CD4-positive, CD25-positive, alpha-beta regulatory T cell (primary cell): ENCODE measurements around the gene WDFY4. TPM values are rescaled to one million over a fixed set of nuclear protein-coding genes. Genes with fewer than 3 reads are reported as not detected.

Experiments
- ATAC-seq, 2 donors: fragments of 150-1000 bp; cut with Tn5 transposase; one replicate each; pipeline ENCODE4 v1.10.0; 2021; ENCODE audit warnings: low read depth in 2 of 2, moderate number of reproducible peaks in 2 of 2, moderate library complexity in 1 of 2
- DNase-seq, 3 donors: peaks; one replicate each; pipeline versions ENCODE4 v3.0.0 to v3.0.0-alpha.2; 2012 to 2022; ENCODE audit warnings: mixed read lengths in 1 of 3
- H3K27ac ChIP-seq: one replicate; pipeline ENCODE4 v1.7.0; 2013; ENCODE audit warnings: mild to moderate bottlenecking, low read length; ENCODE audit not compliant: insufficient read depth, poor library complexity, severe bottlenecking
- H3K27me3 ChIP-seq: one replicate; pipeline ENCODE4 v1.7.0; 2013; ENCODE audit warnings: low read length; ENCODE audit not compliant: control insufficient read depth, insufficient read depth
- H3K36me3 ChIP-seq: one replicate; pipeline ENCODE4 v1.7.0; 2013; ENCODE audit warnings: mild to moderate bottlenecking, low read length, moderate library complexity; ENCODE audit not compliant: control insufficient read depth, insufficient read depth
- H3K4me1 ChIP-seq: 2 replicates; pipeline ENCODE4 v1.7.0; 2013; ENCODE audit warnings: mild to moderate bottlenecking, low read length; ENCODE audit not compliant: insufficient read depth, control insufficient read depth, poor library complexity, severe bottlenecking
- H3K4me3 ChIP-seq: one replicate; pipeline ENCODE4 v1.7.0; 2013; ENCODE audit warnings: low read depth, mild to moderate bottlenecking, low read length, moderate library complexity
- H3K9me3 ChIP-seq, 2 experiments: 1 replicate in 1 of 2; 2 replicates in 1 of 2; pipeline ENCODE4 v1.7.0; 2013; ENCODE audit warnings: low read length in 2 of 2, mild to moderate bottlenecking in 1 of 2, moderate library complexity in 1 of 2; ENCODE audit not compliant: control insufficient read depth in 2 of 2
- H3K27ac Mint-ChIP-seq, 3 donors: one replicate each; pipeline ENCODE4 v1.8.0; 2020 to 2022; ENCODE audit warnings: mild to moderate bottlenecking in 3 of 3, mixed read lengths in 3 of 3, moderate library complexity in 2 of 3
- H3K27me3 Mint-ChIP-seq: one replicate; pipeline ENCODE4 v1.8.0; 2022; ENCODE audit warnings: mild to moderate bottlenecking, mixed read lengths
- H3K36me3 Mint-ChIP-seq: one replicate; pipeline ENCODE4 v1.8.0; 2020; ENCODE audit warnings: mixed read lengths
- H3K4me1 Mint-ChIP-seq, 4 donors: one replicate each; pipeline ENCODE4 v1.8.0; 2020 to 2022; ENCODE audit warnings: mixed read lengths in 4 of 4, mild to moderate bottlenecking in 1 of 4
- H3K4me3 Mint-ChIP-seq, 4 donors: one replicate each; pipeline ENCODE4 v1.8.0; 2020 to 2022; ENCODE audit warnings: mild to moderate bottlenecking in 4 of 4, mixed read lengths in 4 of 4, moderate library complexity in 3 of 4
- H3K9me3 Mint-ChIP-seq, 7 donors: one replicate each; pipeline ENCODE4 v1.8.0; 2020 to 2022; ENCODE audit warnings: mixed read lengths in 7 of 7, mild to moderate bottlenecking in 3 of 7, moderate library complexity in 2 of 7
- polyA plus RNA-seq, 4 donors: library from polyadenylated mRNA; unstranded; fragments of 300-500 nt; fragmentation: Illumina TruSeq; gene quantifications; one replicate each; pipeline ENCODE4 v1.2.3, GENCODE V29; 2021
- total RNA-seq: library from RNA; stranded (reverse); gene quantifications from one replicate; pipeline ENCODE4 v1.2.3, GENCODE V29; 2022

Gene WDFY4
- total and polyA plus RNA-seq, 5 donors from 2014 or later, result 0.15 to 0.57 (median 0.34) TPM

- DNase-seq (no peak), ATAC-seq (no peak)
- Mint-ChIP-seq H3K27ac (no peak overlapping the region), H3K9me3 (no peaks in the 10 kb centered on the region), H3K4me3 (no peak overlapping the region), H3K27me3 (no peaks in the 10 kb centered on the region), H3K4me1 (no peaks in the 10 kb centered on the region), H3K36me3 (no peaks in the 10 kb centered on the region)
- H3K27me3 ChIP-seq, result no peaks in the 10 kb centered on the region
- H3K9me3 ChIP-seq, result no peaks in the 10 kb centered on the region
- H3K27ac ChIP-seq, result no peak overlapping the region
- H3K4me3 ChIP-seq, result no peak overlapping the region
- H3K4me1 ChIP-seq, result no peaks in the 10 kb centered on the region
- no peaks in the 10 kb centered on the region for H3K36me3 ChIP-seq
Observed at GRCh38 chr10:48779546-48780152, 95.0 kb downstream of the WDFY4 start.

GRCh38 chr10:48780341-48780740 lies 95.7 kb downstream of the WDFY4 start:
- no peaks in the 10 kb centered on the region for H3K4me1 Mint-ChIP-seq
- Histone ChIP-seq H3K9me3 (no peaks in the 10 kb centered on the region), H3K27me3 (no peaks in the 10 kb centered on the region), H3K27ac (no peak overlapping the region), H3K36me3 (no peaks in the 10 kb centered on the region), H3K4me3 (no peak overlapping the region), H3K4me1 (no peaks in the 10 kb centered on the region)
- ATAC-seq (no peak), DNase-seq (no peak)
- H3K27ac Mint-ChIP-seq, result peak overlapping the region in 1 of 3 donors; percentile 56
- no peak overlapping the region for H3K4me3 Mint-ChIP-seq
- H3K36me3 Mint-ChIP-seq, result no peaks in the 10 kb centered on the region
- no peaks in the 10 kb centered on the region for H3K9me3 Mint-ChIP-seq
- no peaks in the 10 kb centered on the region for H3K27me3 Mint-ChIP-seq

GRCh38 chr10:48782386-48782785 lies 97.7 kb downstream of the WDFY4 start:
- Histone ChIP-seq H3K27ac (no peak overlapping the region), H3K27me3 (no peaks in the 10 kb centered on the region), H3K4me3 (no peak overlapping the region), H3K9me3 (no peaks in the 10 kb centered on the region), H3K4me1 (no peaks in the 10 kb centered on the region), H3K36me3 (no peaks in the 10 kb centered on the region)
- no peak for DNase-seq
- Mint-ChIP-seq H3K9me3 (peaks cover 0 to 2% (median 0%) of the 10 kb centered on the region in 7 donors), H3K27ac (no peak overlapping the region), H3K36me3 (no peaks in the 10 kb centered on the region), H3K27me3 (no peaks in the 10 kb centered on the region), H3K4me3 (no peak overlapping the region), H3K4me1 (no peaks in the 10 kb centered on the region)
- no peak for ATAC-seq

GRCh38 chr10:48784031-48784430 lies 99.4 kb downstream of the WDFY4 start:
- H3K9me3 Mint-ChIP-seq, result peaks cover 0 to 2% (median 0%) of the 10 kb centered on the region in 7 donors
- Histone ChIP-seq H3K4me3 (no peak overlapping the region), H3K27ac (no peak overlapping the region), H3K4me1 (no peaks in the 10 kb centered on the region), H3K27me3 (no peaks in the 10 kb centered on the region), H3K36me3 (no peaks in the 10 kb centered on the region), H3K9me3 (no peaks in the 10 kb centered on the region)
- DNase-seq (no peak), ATAC-seq (no peak)
- H3K4me3 Mint-ChIP-seq, result no peak overlapping the region
- H3K27me3 Mint-ChIP-seq, result no peaks in the 10 kb centered on the region
- H3K4me1 Mint-ChIP-seq, result no peaks in the 10 kb centered on the region
- no peaks in the 10 kb centered on the region for H3K36me3 Mint-ChIP-seq
- H3K27ac Mint-ChIP-seq, result no peak overlapping the region

GRCh38 chr10:48785796-48786195 lies 101.1 kb downstream of the WDFY4 start:
- no peaks in the 10 kb centered on the region for H3K27me3 ChIP-seq
- H3K27ac ChIP-seq, result no peak overlapping the region
- Mint-ChIP-seq H3K9me3 (peaks cover 0 to 2% (median 0%) of the 10 kb centered on the region in 7 donors), H3K27ac (no peak overlapping the region), H3K27me3 (no peaks in the 10 kb centered on the region), H3K4me3 (no peak overlapping the region), H3K36me3 (no peaks in the 10 kb centered on the region), H3K4me1 (no peaks in the 10 kb centered on the region)
- ATAC-seq (no peak), DNase-seq (no peak)
- H3K4me1 ChIP-seq, result no peaks in the 10 kb centered on the region
- H3K36me3 ChIP-seq, result no peaks in the 10 kb centered on the region
- no peaks in the 10 kb centered on the region for H3K9me3 ChIP-seq
- H3K4me3 ChIP-seq, result no peak overlapping the region

GRCh38 chr10:48786606-48787282 lies 102.1 kb downstream of the WDFY4 start:
- Histone ChIP-seq H3K27ac (no peak overlapping the region), H3K9me3 (no peaks in the 10 kb centered on the region), H3K4me1 (no peaks in the 10 kb centered on the region), H3K4me3 (no peak overlapping the region), H3K27me3 (no peaks in the 10 kb centered on the region), H3K36me3 (no peaks in the 10 kb centered on the region)
- no peak for ATAC-seq
- Mint-ChIP-seq H3K9me3 (peaks cover 0 to 2% (median 0%) of the 10 kb centered on the region in 7 donors), H3K27me3 (no peaks in the 10 kb centered on the region), H3K4me1 (no peaks in the 10 kb centered on the region), H3K36me3 (no peaks in the 10 kb centered on the region), H3K4me3 (no peak overlapping the region), H3K27ac (no peak overlapping the region)
- DNase-seq, result no peak

- Histone ChIP-seq H3K4me1 (no peaks in the 10 kb centered on the region), H3K4me3 (no peak overlapping the region), H3K9me3 (no peaks in the 10 kb centered on the region), H3K27me3 (no peaks in the 10 kb centered on the region), H3K27ac (no peak overlapping the region), H3K36me3 (no peaks in the 10 kb centered on the region)
- DNase-seq (no peak), ATAC-seq (no peak)
- no peak overlapping the region for H3K27ac Mint-ChIP-seq
- H3K27me3 Mint-ChIP-seq, result no peaks in the 10 kb centered on the region
- H3K36me3 Mint-ChIP-seq, result no peaks in the 10 kb centered on the region
- peaks cover 0 to 4% (median 0%) of the 10 kb centered on the region in 4 donors for H3K4me1 Mint-ChIP-seq
- H3K9me3 Mint-ChIP-seq, result peaks cover 0 to 5% (median 0%) of the 10 kb centered on the region in 7 donors
- H3K4me3 Mint-ChIP-seq, result no peak overlapping the region
Observed at GRCh38 chr10:48788554-48788953, 103.9 kb downstream of the WDFY4 start.
